CD4-positive, alpha-beta memory T cell (primary cell): ENCODE measurements around the gene SEL1L3. TPM values are rescaled to one million over a fixed set of nuclear protein-coding genes. Genes with fewer than 3 reads are reported as not detected.
"Not testable (repeated sequence)": the region's sequence is repeated elsewhere in the genome, so short reads cannot be mapped to it uniquely, and the experiment has no call there.

Source experiments
- CTCF ChIA-PET: fragments of 350-600 bp; sonication (Branson Sonifier 250); formaldehyde crosslinking; loops from one replicate; lab custom pipeline; 2021; ENCODE audit warnings: inconsistent platforms; ENCODE audit not compliant: partially characterized antibody; lab: Charles Lee
- POLR2A ChIA-PET: fragments of 350-600 bp; sonication (Branson Sonifier 250); formaldehyde crosslinking; loops from one replicate; lab custom pipeline; 2021; ENCODE audit not compliant: partially characterized antibody; lab: Charles Lee
- DNase-seq, 5 donors: peaks; one replicate each; pipeline versions ENCODE4 v3.0.0 to v3.0.0-alpha.2; 2020 to 2022; ENCODE audit warnings: mixed read lengths in 1 of 5
- H3K27ac ChIP-seq: one replicate; pipeline ENCODE4 v1.7.0; 2013; ENCODE audit warnings: low read depth, low read length
- H3K27me3 ChIP-seq: 2 replicates; pipeline ENCODE4 v1.7.0; 2013; ENCODE audit warnings: mild to moderate bottlenecking, low read length, moderate library complexity; ENCODE audit not compliant: insufficient read depth
- H3K36me3 ChIP-seq: 2 replicates; pipeline ENCODE4 v1.7.0; 2013; ENCODE audit warnings: mild to moderate bottlenecking, low read length, moderate library complexity; ENCODE audit not compliant: insufficient read depth
- H3K4me1 ChIP-seq: 2 replicates; pipeline ENCODE4 v1.7.0; 2013; ENCODE audit warnings: mild to moderate bottlenecking, low read length, moderate library complexity; ENCODE audit not compliant: insufficient read depth
- H3K4me3 ChIP-seq, 2 donors: one replicate each; pipeline ENCODE4 v1.7.0; 2013; ENCODE audit warnings: low read length in 2 of 2, mild to moderate bottlenecking in 1 of 2
- H3K9me3 ChIP-seq, 2 donors: one replicate each; pipeline ENCODE4 v1.7.0; 2013; ENCODE audit warnings: low read length in 2 of 2, control low read depth in 1 of 2; ENCODE audit not compliant: control insufficient read depth in 1 of 2
- H3K27ac Mint-ChIP-seq, 7 donors: one replicate each; pipeline ENCODE4 v1.8.0; 2020 to 2021; ENCODE audit warnings: mixed read lengths in 7 of 7, mild to moderate bottlenecking in 6 of 7, inconsistent platforms in 3 of 7, moderate library complexity in 3 of 7
- H3K27me3 Mint-ChIP-seq, 2 donors: one replicate each; pipeline ENCODE4 v1.8.0; 2020 to 2021; ENCODE audit warnings: mixed read lengths in 2 of 2
- H3K36me3 Mint-ChIP-seq, 2 donors: one replicate each; pipeline ENCODE4 v1.8.0; 2020 to 2021; ENCODE audit warnings: mixed read lengths in 2 of 2, inconsistent platforms in 1 of 2, mild to moderate bottlenecking in 1 of 2
- H3K4me1 Mint-ChIP-seq, 4 donors: one replicate each; pipeline ENCODE4 v1.8.0; 2020 to 2021; ENCODE audit warnings: mixed read lengths in 4 of 4, mild to moderate bottlenecking in 1 of 4
- H3K4me3 Mint-ChIP-seq, 8 donors: one replicate each; pipeline ENCODE4 v1.8.0; 2020 to 2021; ENCODE audit warnings: mixed read lengths in 8 of 8, mild to moderate bottlenecking in 7 of 8, moderate library complexity in 6 of 8, inconsistent platforms in 3 of 8
- H3K9me3 Mint-ChIP-seq, 8 donors: one replicate each; pipeline ENCODE4 v1.8.0; 2020 to 2021; ENCODE audit warnings: mixed read lengths in 8 of 8, mild to moderate bottlenecking in 5 of 8, inconsistent platforms in 3 of 8, moderate library complexity in 1 of 8
- intact Hi-C: fragments of 100-400 bp; cut with micrococcal nuclease; formaldehyde crosslinking; loops from one replicate; pipeline ENCODE4 v1.15.1; 2023
- polyA plus RNA-seq, 2 donors: library from polyadenylated mRNA; unstranded; fragments of 300-500 nt; fragmentation: Illumina TruSeq; gene quantifications; one replicate each; pipeline ENCODE4 v1.2.3, GENCODE V29; 2021
- total RNA-seq, 2 experiments: library from RNA; stranded (reverse); gene quantifications; one replicate each; pipeline ENCODE4 v1.2.3, GENCODE V29; 2021

SEL1L3 gene
- total RNA-seq (10 to 100 TPM; 61.4 to 64.3 TPM), polyA plus RNA-seq (10 to 100 TPM; 61.3 to 68.8 TPM)

DNA sequence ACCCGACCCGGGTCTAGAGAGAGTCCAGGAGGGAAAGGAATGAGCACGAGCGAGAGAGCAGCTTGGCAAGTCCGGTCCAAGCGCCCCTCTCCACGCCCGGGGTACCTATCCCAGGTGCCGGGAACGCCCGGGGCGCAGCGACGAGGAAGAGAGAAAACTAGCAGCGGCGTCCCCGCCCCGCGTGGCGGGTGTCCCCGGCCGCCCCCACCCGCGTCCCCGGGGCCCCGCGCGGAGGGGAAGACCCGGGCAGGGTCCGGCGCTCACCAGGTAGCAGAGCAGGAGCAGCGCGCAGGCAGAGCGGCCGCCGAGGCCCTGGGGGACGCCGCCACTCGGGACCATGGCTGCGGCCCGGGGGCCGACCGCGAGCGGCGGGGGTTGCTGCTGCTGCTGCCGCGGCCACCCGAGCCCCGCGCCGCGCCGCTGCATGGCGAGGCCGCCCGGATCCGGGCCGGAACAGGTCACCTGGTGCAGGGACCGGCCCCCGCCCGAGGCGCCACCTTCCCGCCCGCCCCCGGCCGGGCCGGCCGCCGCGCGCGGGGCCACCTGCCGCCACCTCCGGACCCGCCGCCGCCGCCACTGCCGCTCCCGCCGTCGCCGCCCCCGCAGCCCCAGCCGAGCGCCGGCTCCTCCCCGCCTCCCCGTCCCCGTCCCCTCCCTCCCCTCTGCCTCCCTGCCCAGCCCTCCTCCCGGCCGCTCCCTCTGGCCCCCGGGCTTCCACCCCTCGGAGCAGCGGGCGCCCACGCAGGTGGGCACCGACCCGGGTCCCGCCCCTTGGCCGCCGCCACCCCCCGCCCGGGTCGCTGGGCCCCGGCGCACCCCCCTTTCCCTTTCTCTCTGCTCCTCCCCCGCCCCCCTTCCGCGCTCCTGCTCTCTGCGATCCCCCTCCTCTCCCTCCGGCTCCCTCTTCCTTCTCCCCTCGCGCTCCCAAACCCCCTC is at the start of gene SEL1L3:
Gene SEL1L3, minus strand, starts transcription at position 578 of the 936 bp plus-strand sequence. Its CDS starts 152 bp downstream, at position 426.
- CTCF ChIA-PET, result interaction anchor here (0.9 to 1.8 kb wide), 3 partner anchors 20 to 125 kb away, joined by 5 to 6 read pairs (median 5); partner anchors contain the start of gene SMIM20
- peaks cover 33 to 50% (median 41%) of the 10 kb centered on the region in 4 donors for H3K4me1 Mint-ChIP-seq
- intact Hi-C loops, result loop anchor here (5.0 to 10.0 kb wide), 3 partner anchors 332 to 1000 kb away; partner anchors contain the start of genes SEPSECS and STIM2
- H3K27ac ChIP-seq, result peak within 1 kb of the TSS; percentile 87
- no peaks in the 10 kb centered on the region for H3K9me3 ChIP-seq
- H3K9me3 Mint-ChIP-seq, result no peaks in the 10 kb centered on the region
- no peaks in the 10 kb centered on the region for H3K36me3 ChIP-seq
- H3K4me1 ChIP-seq, result peaks cover 48% of the 10 kb centered on the region
- H3K4me3 Mint-ChIP-seq, result peak within 1 kb of the TSS; percentile 95 to 100 (median 98)
- H3K27me3 ChIP-seq, result no peaks in the 10 kb centered on the region
- peak within 1 kb of the TSS; percentile 71 to 74 for H3K4me3 ChIP-seq
- DNase-seq, result peak; percentile 31 to 54 (median 43)
- no peaks in the 10 kb centered on the region for H3K27me3 Mint-ChIP-seq
- peaks cover 0 to 4% of the 10 kb centered on the region in 2 donors for H3K36me3 Mint-ChIP-seq
- H3K27ac Mint-ChIP-seq, result peak within 1 kb of the TSS; percentile 92 to 99 (median 94)
- POLR2A ChIA-PET, result interaction anchor here (0.9 to 1.9 kb wide), 4 partner anchors 50 to 95 kb away, joined by 3 to 30 read pairs (median 3); partner anchors contain the start of gene SMIM20

GRCh38 chr4:25911356-25911755 is 48.6 kb upstream of the SEL1L3 start:
- DNase-seq, result no peak
- POLR2A ChIA-PET, result interaction anchor here (4.5 to 6.3 kb wide), 2 partner anchors 50 to 53 kb away, joined by 30 to 56 read pairs; no protein-coding TSS in a partner anchor
- Histone ChIP-seq H3K27ac (no peak overlapping the region), H3K4me3 (no peak overlapping the region), H3K4me1 (peaks cover 18% of the 10 kb centered on the region), H3K9me3 (no peaks in the 10 kb centered on the region), H3K36me3 (no peaks in the 10 kb centered on the region), H3K27me3 (no peaks in the 10 kb centered on the region)
- peak overlapping the region in 1 of 8 donors; percentile 39 for H3K4me3 Mint-ChIP-seq
- no peak overlapping the region for H3K27ac Mint-ChIP-seq
- H3K9me3 Mint-ChIP-seq, result peaks cover 0 to 5% (median 0%) of the 10 kb centered on the region in 8 donors
- CTCF ChIA-PET, result interaction anchor here (1.9 to 3.9 kb wide), 3 partner anchors 52 to 119 kb away, joined by 5 to 18 read pairs (median 12); no protein-coding TSS in a partner anchor
- intact Hi-C loops, result loop anchor here (5.0 kb wide), 2 partner anchors 69 to 599 kb away; partner anchors contain the start of gene ZCCHC4
- peaks cover 12 to 30% (median 19%) of the 10 kb centered on the region in 4 donors for H3K4me1 Mint-ChIP-seq
- H3K36me3 Mint-ChIP-seq, result peaks cover 4 to 6% of the 10 kb centered on the region in 2 donors
- no peaks in the 10 kb centered on the region for H3K27me3 Mint-ChIP-seq

- H3K27ac Mint-ChIP-seq, result no peak overlapping the region
- no peak overlapping the region for H3K27ac ChIP-seq
- H3K4me1 ChIP-seq, result peaks cover 8% of the 10 kb centered on the region
- peaks cover 6 to 9% (median 7%) of the 10 kb centered on the region in 4 donors for H3K4me1 Mint-ChIP-seq
- H3K4me3 ChIP-seq, result no peak overlapping the region
- H3K9me3 ChIP-seq, result no peaks in the 10 kb centered on the region
- H3K36me3 Mint-ChIP-seq, result peaks cover 0 to 7% of the 10 kb centered on the region in 2 donors
- intact Hi-C loops, result no loop called here
- H3K27me3 ChIP-seq, result no peaks in the 10 kb centered on the region
- H3K4me3 Mint-ChIP-seq, result no peak overlapping the region
- peaks cover 0 to 5% (median 0%) of the 10 kb centered on the region in 8 donors for H3K9me3 Mint-ChIP-seq
- ChIA-PET CTCF (no interaction called here), POLR2A (no interaction called here)
- H3K27me3 Mint-ChIP-seq, result no peaks in the 10 kb centered on the region
- no peaks in the 10 kb centered on the region for H3K36me3 ChIP-seq
- DNase-seq, result no peak
Measured at GRCh38 chr4:25908491-25908901, 45.7 kb upstream of the SEL1L3 start.

DNA sequence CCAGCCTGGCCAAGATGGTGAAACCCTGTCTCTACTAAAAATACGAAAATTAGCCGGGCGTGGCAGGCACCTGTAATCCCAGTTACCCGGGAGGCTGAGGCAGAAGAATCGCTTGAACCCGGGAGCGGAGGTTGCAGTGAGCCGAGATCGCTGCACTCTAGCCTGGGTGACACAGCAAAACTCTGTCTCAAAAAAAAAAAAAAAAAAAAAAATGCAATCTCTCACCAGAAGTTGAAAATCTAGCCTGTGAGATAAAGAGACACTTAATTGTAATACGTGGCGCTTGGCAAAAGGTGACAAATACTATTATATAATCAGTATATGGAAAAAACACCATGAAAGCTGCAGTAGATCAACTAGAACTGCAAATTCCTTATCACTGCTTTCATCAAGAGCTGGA is 43.3 kb upstream of the SEL1L3 start:
- H3K4me3 ChIP-seq, H3K9me3 ChIP-seq, CTCF ChIA-PET, H3K36me3 Mint-ChIP-seq, H3K27me3 Mint-ChIP-seq, H3K9me3 Mint-ChIP-seq, H3K4me3 Mint-ChIP-seq, H3K4me1 ChIP-seq, H3K36me3 ChIP-seq, H3K27me3 ChIP-seq, POLR2A ChIA-PET, H3K27ac ChIP-seq, H3K4me1 Mint-ChIP-seq, H3K27ac Mint-ChIP-seq, DNase-seq, intact Hi-C loops: not testable (repeated sequence)

GRCh38 chr4:25905371-25905770 is 42.6 kb upstream of the SEL1L3 start:
- CTCF ChIA-PET, result no interaction called here
- Mint-ChIP-seq H3K4me3 (no peak overlapping the region), H3K27me3 (peaks cover 0 to 1% of the 10 kb centered on the region in 2 donors), H3K36me3 (peaks cover 0 to 7% of the 10 kb centered on the region in 2 donors), H3K4me1 (no peaks in the 10 kb centered on the region), H3K9me3 (peaks cover 0 to 5% (median 0%) of the 10 kb centered on the region in 8 donors), H3K27ac (no peak overlapping the region)
- H3K36me3 ChIP-seq, result no peaks in the 10 kb centered on the region
- intact Hi-C loops, result no loop called here
- H3K4me3 ChIP-seq, result no peak overlapping the region
- no peaks in the 10 kb centered on the region for H3K9me3 ChIP-seq
- no peaks in the 10 kb centered on the region for H3K27me3 ChIP-seq
- H3K27ac ChIP-seq, result no peak overlapping the region
- POLR2A ChIA-PET, result no interaction called here
- H3K4me1 ChIP-seq, result no peaks in the 10 kb centered on the region
- no peak for DNase-seq

- ChIA-PET POLR2A (no interaction called here), CTCF (no interaction called here)
- no peak overlapping the region for H3K27ac ChIP-seq
- Mint-ChIP-seq H3K27ac (no peak overlapping the region), H3K27me3 (peaks cover 0 to 1% of the 10 kb centered on the region in 2 donors), H3K9me3 (peaks cover 0 to 5% (median 0%) of the 10 kb centered on the region in 8 donors), H3K36me3 (peaks cover 0 to 7% of the 10 kb centered on the region in 2 donors), H3K4me3 (no peak overlapping the region), H3K4me1 (no peaks in the 10 kb centered on the region)
- no peaks in the 10 kb centered on the region for H3K4me1 ChIP-seq
- H3K4me3 ChIP-seq, result no peak overlapping the region
- no peaks in the 10 kb centered on the region for H3K36me3 ChIP-seq
- H3K9me3 ChIP-seq, result no peaks in the 10 kb centered on the region
- intact Hi-C loops, result no loop called here
- no peak for DNase-seq
- H3K27me3 ChIP-seq, result no peaks in the 10 kb centered on the region
Measured at GRCh38 chr4:25904748-25905082, 41.9 kb upstream of the SEL1L3 start.
